Neuronal stem cell (in vitro differentiated cells): ENCODE results near the gene DDOST.
A peak's percentile ranks its signal among the peaks of the same experiment; 100 is the strongest.

Experiments used
- DNase-seq: peaks from one replicate; pipeline ENCODE4 v3.0.0-alpha.2; 2013; ENCODE audit warnings: low spot score
- H2AFZ ChIP-seq: one replicate; pipeline ENCODE4 v1.6.1; 2013; ENCODE audit warnings: mild to moderate bottlenecking, low read length, inconsistent platforms
- H2AK5ac ChIP-seq: 2 replicates; pipeline ENCODE4 v1.6.1; 2013; ENCODE audit warnings: low read depth, mild to moderate bottlenecking, inconsistent platforms, low read length, moderate library complexity, mixed read lengths
- H2BK120ac ChIP-seq: 2 replicates; pipeline ENCODE4 v1.6.1; 2013; ENCODE audit warnings: low read depth, mild to moderate bottlenecking, inconsistent platforms, low read length, moderate library complexity, mixed read lengths
- H2BK12ac ChIP-seq: one replicate; pipeline ENCODE4 v1.6.1; 2013; ENCODE audit warnings: low read length, inconsistent platforms
- H2BK15ac ChIP-seq: 2 replicates; pipeline ENCODE4 v1.6.1; 2013; ENCODE audit warnings: mild to moderate bottlenecking, low read length, inconsistent platforms, mixed read lengths
- H2BK5ac ChIP-seq: one replicate; pipeline ENCODE4 v1.6.1; 2013; ENCODE audit warnings: inconsistent platforms, mild to moderate bottlenecking, low read length, moderate library complexity
- H3K14ac ChIP-seq: one replicate; pipeline ENCODE4 v1.6.1; 2013; ENCODE audit warnings: low read length, inconsistent platforms
- H3K18ac ChIP-seq: 2 replicates; pipeline ENCODE4 v1.6.1; 2013; ENCODE audit warnings: low read length, inconsistent platforms
- H3K23ac ChIP-seq: 2 replicates; pipeline ENCODE4 v1.6.1; 2013; ENCODE audit warnings: low read depth, mild to moderate bottlenecking, mixed read lengths, low read length, inconsistent platforms; ENCODE audit not compliant: poor library complexity
- H3K27ac ChIP-seq: replicated peaks from 3 replicates; pipeline ENCODE4 v1.5.1; 2013; ENCODE audit warnings: low read length, inconsistent platforms
- H3K27me3 ChIP-seq, 3 experiments: 2 replicates each; pipeline ENCODE4 v1.6.1; 2013; ENCODE audit warnings: low read length in 3 of 3, mild to moderate bottlenecking in 2 of 3, inconsistent platforms in 1 of 3, low read depth in 1 of 3, mixed read lengths in 1 of 3, moderate library complexity in 1 of 3; ENCODE audit not compliant: control insufficient read depth in 3 of 3, insufficient read depth in 3 of 3
- H3K36me3 ChIP-seq, 2 donors: replicated peaks in 1 of 2; 2 replicates each; pipeline ENCODE4 v1.6.1; 2013; ENCODE audit warnings: low read length in 2 of 2; ENCODE audit not compliant: control insufficient read depth in 2 of 2, insufficient read depth in 2 of 2
- H3K4ac ChIP-seq: 2 replicates; pipeline ENCODE4 v1.6.1; 2013; ENCODE audit warnings: inconsistent platforms, mild to moderate bottlenecking, low read length, moderate library complexity
- H3K4me1 ChIP-seq, 2 donors: 1 replicate in 1 of 2; 2 replicates in 1 of 2; pipeline ENCODE4 v1.6.1; 2013; ENCODE audit warnings: low read length in 2 of 2, low read depth in 1 of 2; ENCODE audit not compliant: control insufficient read depth in 2 of 2, insufficient read depth in 1 of 2
- H3K4me2 ChIP-seq: one replicate; pipeline ENCODE4 v1.6.1; 2013; ENCODE audit warnings: mild to moderate bottlenecking, low read length, inconsistent platforms; ENCODE audit not compliant: insufficient read depth, poor library complexity, severe bottlenecking
- H3K4me3 ChIP-seq, 2 donors: 2 replicates each; pipeline ENCODE4 v1.5.1; 2013; ENCODE audit warnings: low read length in 2 of 2, mild to moderate bottlenecking in 2 of 2, inconsistent platforms in 1 of 2, moderate library complexity in 1 of 2
- H3K79me1 ChIP-seq: one replicate; pipeline ENCODE4 v1.6.1; 2013; ENCODE audit warnings: low read depth, mild to moderate bottlenecking, inconsistent platforms, low read length, moderate library complexity
- H3K9ac ChIP-seq: one replicate; pipeline ENCODE4 v1.6.1; 2013; ENCODE audit warnings: mild to moderate bottlenecking, low read depth, low read length, inconsistent platforms; ENCODE audit not compliant: poor library complexity
- H3K9me3 ChIP-seq, 2 donors: replicated peaks in 1 of 2; 2 replicates each; pipeline versions ENCODE3 to v1.6.1; 2013; ENCODE audit warnings: low read length in 2 of 2, mild to moderate bottlenecking in 2 of 2, inconsistent platforms in 1 of 2, low read depth in 1 of 2, mixed read lengths in 1 of 2, moderate library complexity in 1 of 2; ENCODE audit not compliant: control insufficient read depth in 2 of 2, insufficient read depth in 1 of 2
- H4K8ac ChIP-seq: one replicate; pipeline ENCODE4 v1.6.1; 2013; ENCODE audit warnings: low read depth, mild to moderate bottlenecking, inconsistent platforms, low read length, moderate library complexity
- H4K91ac ChIP-seq: one replicate; pipeline ENCODE4 v1.6.1; 2013; ENCODE audit warnings: low read length, low read depth, mild to moderate bottlenecking, inconsistent platforms; ENCODE audit not compliant: poor library complexity
- WGBS, 2 donors: extraction: QIAGEN DNeasy Blood & Tissue Kit; methylation state at CpG; one replicate each; pipeline ENCODE4 v1.1.7; 2013; ENCODE audit warnings: missing lambda C conversion rate in 2 of 2, mixed read lengths in 1 of 2; ENCODE audit not compliant: insufficient read length in 2 of 2, insufficient replicate concordance in 1 of 2; ENCODE audit errors: extremely low coverage in 2 of 2; 5-methylcytosine and 5-hydroxymethylcytosine counted together

Gene DDOST

DNA sequence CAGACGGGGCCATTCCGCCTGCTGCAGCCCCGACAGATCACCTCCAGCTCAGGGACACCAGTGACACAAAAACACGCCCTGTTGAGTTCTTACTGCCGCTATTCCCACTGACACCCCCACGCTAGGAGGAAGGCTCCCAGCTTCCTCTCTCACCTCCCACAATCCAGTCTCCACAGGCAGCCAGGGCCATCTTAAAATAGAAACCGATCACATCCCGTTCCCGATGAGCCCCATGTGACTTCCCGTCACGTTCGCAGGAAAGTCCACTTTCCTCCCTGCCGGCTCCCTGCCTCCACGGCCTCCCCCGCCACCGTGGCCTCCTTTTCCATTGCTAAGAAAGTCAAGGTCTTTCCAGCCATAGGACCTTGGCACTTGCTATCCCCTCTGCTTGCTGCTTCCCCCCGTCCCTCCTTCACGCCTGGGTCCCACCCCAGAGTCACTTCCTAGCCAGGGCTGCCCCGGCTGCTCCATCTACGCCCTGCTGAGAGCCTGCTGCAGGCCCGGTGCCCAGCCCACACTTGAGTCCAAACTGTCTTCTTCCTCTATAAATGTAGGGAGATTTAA, 24.0 kb upstream of the DDOST start:
- peak overlapping the region; percentile 73 for H3K23ac ChIP-seq
- no peak overlapping the region for H2BK15ac ChIP-seq
- H3K9ac ChIP-seq = no peak overlapping the region
- DNase-seq = no peak
- H2AFZ ChIP-seq = peak overlapping the region; percentile 18
- H3K18ac ChIP-seq = no peak overlapping the region
- no peak overlapping the region for H3K14ac ChIP-seq
- peak overlapping the region; percentile 56 for H2AK5ac ChIP-seq
- H2BK120ac ChIP-seq = peak overlapping the region; percentile 72
- no CpG with 5 or more reads among the region's 21 CpGs for WGBS, 2 donors
- H3K4me3 ChIP-seq = no peak overlapping the region
- no peaks in the 10 kb centered on the region for H3K4me1 ChIP-seq
- peaks cover 0 to 2% of the 10 kb centered on the region in 2 donors for H3K9me3 ChIP-seq
- no peak overlapping the region for H3K27ac ChIP-seq
- H3K36me3 ChIP-seq = peaks cover 0 to 5% of the 10 kb centered on the region in 2 donors
- no peak overlapping the region for H3K4ac ChIP-seq
- no peak overlapping the region for H4K91ac ChIP-seq
- H2BK12ac ChIP-seq = peak overlapping the region; percentile 41
- no peaks in the 10 kb centered on the region for H3K79me1 ChIP-seq
- peak overlapping the region; percentile 82 for H2BK5ac ChIP-seq
- no peaks in the 10 kb centered on the region for H3K27me3 ChIP-seq
- H3K4me2 ChIP-seq = no peak overlapping the region
- H4K8ac ChIP-seq = no peak overlapping the region

GRCh38 chr1:20684651-20685050, 23.5 kb upstream of the DDOST start:
- Histone ChIP-seq H3K79me1 (no peaks in the 10 kb centered on the region), H2AK5ac (no peak overlapping the region)
- WGBS, 2 donors = no CpG with 5 or more reads among the region's 14 CpGs

DNA sequence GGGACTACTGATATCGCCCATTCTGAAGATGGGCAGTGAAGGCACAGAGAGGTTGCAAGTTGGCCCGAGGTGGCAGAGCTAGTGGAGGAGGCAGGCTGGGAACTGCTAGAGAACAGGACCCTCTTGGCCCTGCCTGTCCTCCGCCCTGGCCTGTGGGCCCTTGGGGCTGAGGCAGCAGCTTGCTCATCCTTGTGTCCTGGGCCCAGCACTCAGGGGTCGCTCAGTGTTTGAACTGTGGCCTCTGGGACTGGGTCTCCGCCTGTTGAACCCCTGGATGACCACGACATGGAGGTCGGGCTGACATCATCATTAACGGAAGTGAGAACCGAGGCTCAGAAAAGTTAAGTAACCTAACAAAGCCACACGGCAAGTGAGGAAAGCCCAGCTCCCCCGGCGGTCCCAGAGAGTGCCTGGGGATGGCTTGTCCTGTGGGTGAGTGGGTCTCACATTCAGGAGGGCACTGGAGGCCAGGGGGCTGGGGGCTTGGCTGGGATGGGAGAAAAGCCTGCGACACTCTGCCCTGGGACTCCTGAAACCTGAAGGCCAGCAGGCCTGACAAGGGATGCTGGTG, 23.0 kb upstream of the DDOST start:
- H3K14ac ChIP-seq = no peak overlapping the region
- no peak overlapping the region for H4K91ac ChIP-seq
- H3K4me1 ChIP-seq = no peaks in the 10 kb centered on the region
- DNase-seq = no peak
- H2AFZ ChIP-seq = peak overlapping the region; percentile 39
- no peak overlapping the region for H3K4me3 ChIP-seq
- peaks cover 0 to 5% of the 10 kb centered on the region in 2 donors for H3K36me3 ChIP-seq
- H3K9ac ChIP-seq = peak overlapping the region; percentile 12
- no peak overlapping the region for H3K27ac ChIP-seq
- peak overlapping the region; percentile 82 for H2BK5ac ChIP-seq
- H3K4me2 ChIP-seq = no peak overlapping the region
- no CpG with 5 or more reads among the region's 13 CpGs for WGBS, 2 donors
- H2BK12ac ChIP-seq = no peak overlapping the region
- H4K8ac ChIP-seq = no peak overlapping the region
- no peaks in the 10 kb centered on the region for H3K79me1 ChIP-seq
- H2BK15ac ChIP-seq = no peak overlapping the region
- H3K27me3 ChIP-seq = no peaks in the 10 kb centered on the region
- H3K9me3 ChIP-seq = peaks cover 0 to 2% of the 10 kb centered on the region in 2 donors
- H2BK120ac ChIP-seq = peak overlapping the region; percentile 16
- H2AK5ac ChIP-seq = no peak overlapping the region
- H3K4ac ChIP-seq = no peak overlapping the region
- H3K18ac ChIP-seq = no peak overlapping the region
- H3K23ac ChIP-seq = peak overlapping the region; percentile 73

More at GRCh38 chr1:20684651-20685050, 23.5 kb upstream of the DDOST start:
- H2BK5ac ChIP-seq = peak overlapping the region; percentile 82
- peak overlapping the region; percentile 41 for H2BK12ac ChIP-seq
- H3K4ac ChIP-seq = no peak overlapping the region
- H3K4me2 ChIP-seq = no peak overlapping the region
- DNase-seq = no peak
- H2BK120ac ChIP-seq = peak overlapping the region; percentile 72
- peaks cover 0 to 2% of the 10 kb centered on the region in 2 donors for H3K9me3 ChIP-seq
- H3K4me1 ChIP-seq = no peaks in the 10 kb centered on the region
- peak overlapping the region; percentile 39 for H2AFZ ChIP-seq
- peak overlapping the region; percentile 77 for H3K9ac ChIP-seq
- H3K27ac ChIP-seq = no peak overlapping the region
- H3K23ac ChIP-seq = peak overlapping the region; percentile 73
- H3K14ac ChIP-seq = peak overlapping the region; percentile 56
- H2BK15ac ChIP-seq = no peak overlapping the region
- H3K4me3 ChIP-seq = no peak overlapping the region
- H3K27me3 ChIP-seq = no peaks in the 10 kb centered on the region
- H3K18ac ChIP-seq = peak overlapping the region; percentile 28
- no peak overlapping the region for H4K91ac ChIP-seq
- H4K8ac ChIP-seq = no peak overlapping the region
- peaks cover 0 to 5% of the 10 kb centered on the region in 2 donors for H3K36me3 ChIP-seq

- no peak overlapping the region for H3K4me2 ChIP-seq
- peak overlapping the region; percentile 16 for H2BK120ac ChIP-seq
- no peak overlapping the region for H2BK12ac ChIP-seq
- no peaks in the 10 kb centered on the region for H3K4me1 ChIP-seq
- H3K4me3 ChIP-seq = no peak overlapping the region
- H2AK5ac ChIP-seq = no peak overlapping the region
- no peak for DNase-seq
- peaks cover 0 to 3% of the 10 kb centered on the region in 2 donors for H3K36me3 ChIP-seq
- H4K91ac ChIP-seq = no peak overlapping the region
- no peak overlapping the region for H3K23ac ChIP-seq
- H2AFZ ChIP-seq = no peak overlapping the region
- no peak overlapping the region for H3K14ac ChIP-seq
- H3K18ac ChIP-seq = no peak overlapping the region
- no peaks in the 10 kb centered on the region for H3K79me1 ChIP-seq
- no peak overlapping the region for H4K8ac ChIP-seq
- H3K27me3 ChIP-seq = no peaks in the 10 kb centered on the region
- H3K9me3 ChIP-seq = peaks cover 0 to 2% of the 10 kb centered on the region in 2 donors
- H2BK5ac ChIP-seq = no peak overlapping the region
- H2BK15ac ChIP-seq = no peak overlapping the region
- WGBS, 2 donors = no CpG with 5 or more reads among the region's 10 CpGs
- H3K4ac ChIP-seq = no peak overlapping the region
- H3K9ac ChIP-seq = no peak overlapping the region
- no peak overlapping the region for H3K27ac ChIP-seq
Measured at GRCh38 chr1:20683614-20684013, 22.4 kb upstream of the DDOST start.
